Spleen (tissue), 7 donors: Measurements from ENCODE around the gene NHERF1.

Experiments used
- POLR2A ChIP-seq, 3 donors: fragments of 450-650 bp; IDR thresholded peaks; one replicate each; pipeline ENCODE4 v1.5.1; 2017; ENCODE audit warnings: antibody characterized with exemption in 3 of 3, mild to moderate bottlenecking in 1 of 3
- TF ChIP-seq, protein P1 (sequence below), 11 experiments: fragments of 200-600 bp in 7 of 11; fragments of 450-650 bp in 4 of 11; sonication (generic) in 4 of 11; IDR thresholded peaks in 8 of 11; conservative IDR thresholded peaks in 3 of 11; 1 replicate in 7 of 11; 2 replicates in 4 of 11; pipeline versions ENCODE4 v1.4.0 to v1.8.0; 2016 to 2021; ENCODE audit warnings: antibody characterized with exemption in 11 of 11, inconsistent platforms in 4 of 11, mild to moderate bottlenecking in 1 of 11
- donor health status: DM: no; HTN: no; CAD: no; lungs with moderate emphysema.
- donor health status: DM: no; HTN: no; CAD: no.
- donor health status: DM: no; HTN: no; CAD: no.

DNA sequence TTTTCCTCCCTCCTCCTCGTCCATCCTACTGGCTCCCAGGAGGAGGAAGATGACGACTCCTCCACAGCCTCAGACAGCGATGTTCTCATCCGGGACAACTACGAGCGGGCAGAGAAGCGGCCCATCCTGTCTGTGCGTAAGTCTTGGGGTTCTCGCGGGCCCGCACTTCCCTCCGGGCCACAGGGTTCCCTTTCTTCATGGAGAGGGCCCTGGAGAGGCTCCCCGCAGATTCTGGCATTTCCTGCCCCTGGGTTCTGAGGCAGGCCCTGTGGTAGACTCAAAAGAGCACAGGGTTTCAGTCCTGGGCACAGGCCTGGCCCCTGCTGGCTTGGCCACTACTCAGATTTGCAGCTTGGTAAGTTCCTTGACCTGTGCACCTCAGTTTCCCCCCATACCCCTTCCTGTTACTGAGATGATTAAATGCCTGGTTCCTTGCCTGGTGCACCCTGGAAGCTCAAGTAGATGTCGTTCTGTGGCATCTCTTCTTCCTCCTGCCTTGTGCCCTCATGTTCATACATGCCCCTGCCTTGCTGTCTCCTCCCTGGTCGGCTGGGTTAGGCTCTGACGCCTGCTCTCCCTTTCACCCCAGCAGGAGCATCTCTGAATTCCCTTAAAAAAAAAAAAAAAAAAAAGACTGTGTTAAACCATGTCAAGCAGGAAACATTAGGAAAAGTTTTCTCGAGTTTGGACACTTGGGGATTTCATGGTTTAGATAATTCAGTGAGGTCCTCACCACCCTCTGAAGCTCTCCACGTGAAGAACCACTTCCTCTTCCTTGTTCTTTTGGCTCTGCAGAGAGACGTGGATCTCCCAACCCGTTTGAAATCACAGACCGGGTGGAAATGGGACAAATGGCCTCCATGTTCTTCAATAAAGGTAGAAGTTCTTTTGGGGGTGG, 42.0 kb downstream of the NHERF1 start:
- TF ChIP-seq, protein P1, sequence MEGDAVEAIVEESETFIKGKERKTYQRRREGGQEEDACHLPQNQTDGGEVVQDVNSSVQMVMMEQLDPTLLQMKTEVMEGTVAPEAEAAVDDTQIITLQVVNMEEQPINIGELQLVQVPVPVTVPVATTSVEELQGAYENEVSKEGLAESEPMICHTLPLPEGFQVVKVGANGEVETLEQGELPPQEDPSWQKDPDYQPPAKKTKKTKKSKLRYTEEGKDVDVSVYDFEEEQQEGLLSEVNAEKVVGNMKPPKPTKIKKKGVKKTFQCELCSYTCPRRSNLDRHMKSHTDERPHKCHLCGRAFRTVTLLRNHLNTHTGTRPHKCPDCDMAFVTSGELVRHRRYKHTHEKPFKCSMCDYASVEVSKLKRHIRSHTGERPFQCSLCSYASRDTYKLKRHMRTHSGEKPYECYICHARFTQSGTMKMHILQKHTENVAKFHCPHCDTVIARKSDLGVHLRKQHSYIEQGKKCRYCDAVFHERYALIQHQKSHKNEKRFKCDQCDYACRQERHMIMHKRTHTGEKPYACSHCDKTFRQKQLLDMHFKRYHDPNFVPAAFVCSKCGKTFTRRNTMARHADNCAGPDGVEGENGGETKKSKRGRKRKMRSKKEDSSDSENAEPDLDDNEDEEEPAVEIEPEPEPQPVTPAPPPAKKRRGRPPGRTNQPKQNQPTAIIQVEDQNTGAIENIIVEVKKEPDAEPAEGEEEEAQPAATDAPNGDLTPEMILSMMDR (IDR thresholded peaks at IDR 0.05 in 8 of 11, conservative IDR thresholded peaks at IDR 0.05 in 3 of 11) = no peak
- no peak for TF ChIP-seq POLR2A (IDR thresholded peaks at IDR 0.05)
